CD8-positive, alpha-beta memory T cell (primary cell): Measurements from ENCODE around the gene HBD. TPM values are rescaled to one million over a fixed set of nuclear protein-coding genes. Genes with fewer than 3 reads are reported as not detected.

Experiments used
- CTCF ChIA-PET: fragments of 350-600 bp; sonication (Branson Sonifier 250); formaldehyde crosslinking; loops from one replicate; lab custom pipeline; 2021; ENCODE audit warnings: antibody characterized with exemption; lab: Charles Lee
- POLR2A ChIA-PET: fragments of 350-600 bp; sonication (Branson Sonifier 250); formaldehyde crosslinking; loops from one replicate; lab custom pipeline; 2021; ENCODE audit warnings: antibody characterized with exemption; lab: Charles Lee
- DNase-seq, 5 donors: peaks; one replicate each; pipeline versions ENCODE4 v3.0.0 to v3.0.0-alpha.2; 2020 to 2022; ENCODE audit warnings: mixed read lengths in 1 of 5
- H3K27ac ChIP-seq: one replicate; pipeline ENCODE4 v1.7.0; 2013; ENCODE audit warnings: low read depth, mild to moderate bottlenecking, low read length, moderate library complexity
- H3K27me3 ChIP-seq: 2 replicates; pipeline ENCODE4 v1.7.0; 2013; ENCODE audit warnings: low read length, mild to moderate bottlenecking; ENCODE audit not compliant: insufficient read depth, poor library complexity, severe bottlenecking
- H3K36me3 ChIP-seq: 2 replicates; pipeline ENCODE4 v1.7.0; 2013; ENCODE audit warnings: mild to moderate bottlenecking, low read length, moderate library complexity; ENCODE audit not compliant: insufficient read depth
- H3K4me1 ChIP-seq: 2 replicates; pipeline ENCODE4 v1.7.0; 2013; ENCODE audit warnings: mild to moderate bottlenecking, low read length, moderate library complexity; ENCODE audit not compliant: insufficient read depth
- H3K4me3 ChIP-seq: 2 replicates; pipeline ENCODE4 v1.7.0; 2013; ENCODE audit warnings: mild to moderate bottlenecking, low read length
- H3K9me3 ChIP-seq: 2 replicates; pipeline ENCODE4 v1.7.0; 2013; ENCODE audit warnings: mild to moderate bottlenecking, low read length
- H3K27ac Mint-ChIP-seq, 8 donors: one replicate each; pipeline ENCODE4 v1.8.0; 2020 to 2021; ENCODE audit warnings: mixed read lengths in 8 of 8, mild to moderate bottlenecking in 6 of 8, inconsistent platforms in 3 of 8, moderate library complexity in 3 of 8
- H3K27me3 Mint-ChIP-seq, 2 donors: one replicate each; pipeline ENCODE4 v1.8.0; 2020 to 2021; ENCODE audit warnings: mixed read lengths in 2 of 2, mild to moderate bottlenecking in 1 of 2, moderate library complexity in 1 of 2
- H3K36me3 Mint-ChIP-seq, 3 donors: one replicate each; pipeline ENCODE4 v1.8.0; 2020 to 2021; ENCODE audit warnings: mixed read lengths in 3 of 3, inconsistent platforms in 1 of 3, mild to moderate bottlenecking in 1 of 3
- H3K4me1 Mint-ChIP-seq, 3 donors: one replicate each; pipeline ENCODE4 v1.8.0; 2020 to 2021; ENCODE audit warnings: mixed read lengths in 3 of 3, inconsistent platforms in 1 of 3, mild to moderate bottlenecking in 1 of 3
- H3K4me3 Mint-ChIP-seq, 7 donors: one replicate each; pipeline ENCODE4 v1.8.0; 2020 to 2021; ENCODE audit warnings: mixed read lengths in 7 of 7, mild to moderate bottlenecking in 6 of 7, moderate library complexity in 4 of 7, inconsistent platforms in 2 of 7
- H3K9me3 Mint-ChIP-seq, 5 donors: one replicate each; pipeline ENCODE4 v1.8.0; 2020 to 2022; ENCODE audit warnings: mixed read lengths in 5 of 5, mild to moderate bottlenecking in 3 of 5, moderate library complexity in 2 of 5, inconsistent platforms in 1 of 5
- polyA plus RNA-seq: library from polyadenylated mRNA; unstranded; fragments of 300-500 nt; fragmentation: Illumina TruSeq; gene quantifications from one replicate; pipeline ENCODE4 v1.2.3, GENCODE V29; 2021
- total RNA-seq, 2 experiments: library from RNA; stranded (reverse); gene quantifications; one replicate each; pipeline ENCODE4 v1.2.3, GENCODE V29; 2021

The HBD gene
- total and polyA plus RNA-seq, 3 experiments from 2014 or later, result not detected

- POLR2A ChIA-PET, result no interaction called here
- Histone ChIP-seq H3K27ac (no peak overlapping the region), H3K36me3 (no peaks in the 10 kb centered on the region), H3K9me3 (no peaks in the 10 kb centered on the region), H3K27me3 (no peaks in the 10 kb centered on the region), H3K4me1 (no peaks in the 10 kb centered on the region), H3K4me3 (no peak overlapping the region)
- Mint-ChIP-seq H3K36me3 (no peaks in the 10 kb centered on the region), H3K27ac (no peak overlapping the region), H3K4me1 (peaks cover 0 to 3% (median 0%) of the 10 kb centered on the region in 3 donors), H3K9me3 (peaks cover 0 to 4% (median 0%) of the 10 kb centered on the region in 5 donors), H3K4me3 (no peak overlapping the region), H3K27me3 (peaks cover 2 to 3% of the 10 kb centered on the region in 2 donors)
- DNase-seq, result no peak
- CTCF ChIA-PET, result no interaction called here
Observed at GRCh38 chr11:5235364-5236095, 1.2 kb upstream of the HBD start.

- Histone ChIP-seq H3K27me3 (no peaks in the 10 kb centered on the region), H3K36me3 (no peaks in the 10 kb centered on the region), H3K4me1 (no peaks in the 10 kb centered on the region), H3K4me3 (no peak overlapping the region), H3K27ac (no peak overlapping the region), H3K9me3 (no peaks in the 10 kb centered on the region)
- no peak for DNase-seq
- Mint-ChIP-seq H3K27me3 (peaks cover 2 to 3% of the 10 kb centered on the region in 2 donors), H3K27ac (no peak overlapping the region), H3K36me3 (no peaks in the 10 kb centered on the region), H3K4me1 (peaks cover 0 to 3% (median 0%) of the 10 kb centered on the region in 3 donors), H3K9me3 (peaks cover 0 to 4% (median 0%) of the 10 kb centered on the region in 5 donors), H3K4me3 (no peak overlapping the region)
- CTCF ChIA-PET, result no interaction called here
- POLR2A ChIA-PET, result no interaction called here
Observed at GRCh38 chr11:5233307-5233706, 976 bp downstream of the HBD start.

- Mint-ChIP-seq H3K27me3 (peaks cover 2 to 3% of the 10 kb centered on the region in 2 donors), H3K4me3 (no peak overlapping the region), H3K36me3 (no peaks in the 10 kb centered on the region), H3K27ac (no peak overlapping the region), H3K4me1 (peaks cover 0 to 3% (median 0%) of the 10 kb centered on the region in 3 donors), H3K9me3 (peaks cover 0 to 4% (median 0%) of the 10 kb centered on the region in 5 donors)
- ChIA-PET CTCF (no interaction called here), POLR2A (no interaction called here)
- Histone ChIP-seq H3K9me3 (no peaks in the 10 kb centered on the region), H3K36me3 (no peaks in the 10 kb centered on the region), H3K27me3 (no peaks in the 10 kb centered on the region), H3K27ac (no peak overlapping the region), H3K4me3 (no peak overlapping the region), H3K4me1 (no peaks in the 10 kb centered on the region)
- DNase-seq, result no peak
Observed at GRCh38 chr11:5232821-5233220, 1.5 kb downstream of the HBD start.

- Histone ChIP-seq H3K4me1 (no peaks in the 10 kb centered on the region), H3K4me3 (no peak overlapping the region), H3K36me3 (no peaks in the 10 kb centered on the region), H3K27ac (no peak overlapping the region), H3K27me3 (no peaks in the 10 kb centered on the region), H3K9me3 (no peaks in the 10 kb centered on the region)
- Mint-ChIP-seq H3K4me3 (no peak overlapping the region), H3K4me1 (peaks cover 0 to 3% (median 0%) of the 10 kb centered on the region in 3 donors), H3K9me3 (peaks cover 0 to 2% (median 0%) of the 10 kb centered on the region in 5 donors), H3K27me3 (peaks cover 0 to 2% of the 10 kb centered on the region in 2 donors), H3K36me3 (no peaks in the 10 kb centered on the region), H3K27ac (no peak overlapping the region)
- ChIA-PET CTCF (no interaction called here), POLR2A (no interaction called here)
- no peak for DNase-seq
Observed at GRCh38 chr11:5232176-5232575, 2.1 kb downstream of the HBD start.

GRCh38 chr11:5231111-5231510 lies 3.2 kb downstream of the HBD start:
- H3K9me3 Mint-ChIP-seq, result peaks cover 0 to 2% (median 0%) of the 10 kb centered on the region in 5 donors
- no peak overlapping the region for H3K27ac ChIP-seq
- DNase-seq, result no peak
- no peak overlapping the region for H3K27ac Mint-ChIP-seq
- no peaks in the 10 kb centered on the region for H3K27me3 ChIP-seq
- H3K4me3 ChIP-seq, result no peak overlapping the region
- ChIA-PET CTCF (no interaction called here), POLR2A (no interaction called here)
- H3K4me3 Mint-ChIP-seq, result no peak overlapping the region
- no peaks in the 10 kb centered on the region for H3K36me3 Mint-ChIP-seq
- H3K36me3 ChIP-seq, result no peaks in the 10 kb centered on the region
- no peaks in the 10 kb centered on the region for H3K9me3 ChIP-seq
- peaks cover 0 to 2% of the 10 kb centered on the region in 2 donors for H3K27me3 Mint-ChIP-seq
- no peaks in the 10 kb centered on the region for H3K4me1 ChIP-seq
- peaks cover 0 to 3% (median 0%) of the 10 kb centered on the region in 3 donors for H3K4me1 Mint-ChIP-seq

- H3K27me3 ChIP-seq, result no peaks in the 10 kb centered on the region
- Mint-ChIP-seq H3K27me3 (peaks cover 0 to 2% of the 10 kb centered on the region in 2 donors), H3K4me3 (no peak overlapping the region), H3K9me3 (peaks cover 0 to 1% (median 0%) of the 10 kb centered on the region in 5 donors), H3K4me1 (peaks cover 0 to 3% (median 0%) of the 10 kb centered on the region in 3 donors), H3K36me3 (no peaks in the 10 kb centered on the region), H3K27ac (no peak overlapping the region)
- CTCF ChIA-PET, result no interaction called here
- no peak overlapping the region for H3K27ac ChIP-seq
- POLR2A ChIA-PET, result no interaction called here
- no peaks in the 10 kb centered on the region for H3K9me3 ChIP-seq
- H3K4me3 ChIP-seq, result no peak overlapping the region
- no peak for DNase-seq
- no peaks in the 10 kb centered on the region for H3K36me3 ChIP-seq
- no peaks in the 10 kb centered on the region for H3K4me1 ChIP-seq
Observed at GRCh38 chr11:5230266-5230665, 4.0 kb downstream of the HBD start.

- Mint-ChIP-seq H3K27me3 (peaks cover 0 to 2% of the 10 kb centered on the region in 2 donors), H3K36me3 (no peaks in the 10 kb centered on the region), H3K4me1 (peaks cover 0 to 3% (median 0%) of the 10 kb centered on the region in 3 donors), H3K9me3 (no peaks in the 10 kb centered on the region), H3K4me3 (no peak overlapping the region), H3K27ac (no peak overlapping the region)
- CTCF ChIA-PET, result no interaction called here
- H3K27me3 ChIP-seq, result no peaks in the 10 kb centered on the region
- no peak overlapping the region for H3K27ac ChIP-seq
- POLR2A ChIA-PET, result no interaction called here
- no peak for DNase-seq
- H3K4me3 ChIP-seq, result no peak overlapping the region
- H3K9me3 ChIP-seq, result no peaks in the 10 kb centered on the region
- no peaks in the 10 kb centered on the region for H3K36me3 ChIP-seq
- no peaks in the 10 kb centered on the region for H3K4me1 ChIP-seq
Observed at GRCh38 chr11:5229796-5230195, 4.5 kb downstream of the HBD start.

GRCh38 chr11:5229356-5229755 lies 4.9 kb downstream of the HBD start:
- H3K4me1 ChIP-seq, result no peaks in the 10 kb centered on the region
- Mint-ChIP-seq H3K4me1 (peaks cover 0 to under 1% (median 0%) of the 10 kb centered on the region in 3 donors), H3K9me3 (no peaks in the 10 kb centered on the region), H3K27me3 (peaks cover 0 to 2% of the 10 kb centered on the region in 2 donors), H3K36me3 (no peaks in the 10 kb centered on the region), H3K4me3 (no peak overlapping the region), H3K27ac (no peak overlapping the region)
- POLR2A ChIA-PET, result no interaction called here
- H3K4me3 ChIP-seq, result no peak overlapping the region
- DNase-seq, result no peak
- CTCF ChIA-PET, result no interaction called here
- no peaks in the 10 kb centered on the region for H3K36me3 ChIP-seq
- no peak overlapping the region for H3K27ac ChIP-seq
- H3K9me3 ChIP-seq, result no peaks in the 10 kb centered on the region
- H3K27me3 ChIP-seq, result no peaks in the 10 kb centered on the region
